Thoracic aorta (tissue), 2 donors: ENCODE data around the gene GATA2. TPM values are rescaled to one million over a fixed set of nuclear protein-coding genes. Genes with fewer than 3 reads are reported as not detected.

ENCODE experiments used
- ATAC-seq: fragments of 150-250 bp; one replicate; pipeline ENCODE4 v1.8.0; 2017; ENCODE audit warnings: low read depth; ENCODE audit not compliant: insufficient number of reproducible peaks, low FRiP score
- DNase-seq: peaks from one replicate; pipeline ENCODE4 v3.0.0-alpha.2; 2020; ENCODE audit warnings: low spot score
- H3K27ac ChIP-seq, 2 donors: fragments of 200-600 bp; sonication (generic); 1 replicate in 1 of 2; 2 replicates in 1 of 2; pipeline ENCODE4 v1.5.1; 2016; ENCODE audit warnings: mild to moderate bottlenecking in 2 of 2, moderate library complexity in 2 of 2
- H3K27me3 ChIP-seq: fragments of 200-600 bp; sonication (generic); replicated peaks from 2 replicates; pipeline ENCODE4 v1.6.0; 2016; ENCODE audit warnings: mild to moderate bottlenecking; ENCODE audit not compliant: insufficient read depth
- H3K36me3 ChIP-seq: fragments of 200-600 bp; sonication (generic); one replicate; pipeline ENCODE4 v1.5.1; 2016
- H3K4me1 ChIP-seq, 2 donors: fragments of 200-600 bp; sonication (generic); 1 replicate in 1 of 2; 2 replicates in 1 of 2; pipeline versions ENCODE4 v1.5.1 to v1.6.0; 2016; ENCODE audit warnings: low read depth in 2 of 2, mild to moderate bottlenecking in 1 of 2; ENCODE audit not compliant: control insufficient read depth in 1 of 2
- H3K4me3 ChIP-seq: fragments of 200-600 bp; sonication (generic); 2 replicates; pipeline ENCODE4 v1.5.1; 2016; ENCODE audit warnings: mild to moderate bottlenecking
- H3K9me3 ChIP-seq: fragments of 200-600 bp; sonication (generic); 2 replicates; pipeline ENCODE4 v1.5.1; 2016
- total RNA-seq, 2 donors: library from RNA; depleted of rRNA; stranded (reverse); fragments of >200 nt; gene quantifications; one replicate each; pipeline versions ENCODE4 v1.1.0 to v1.2.3, GENCODE V29; 2016
- TF ChIP-seq, protein P1 (sequence below): fragments of 200-600 bp; sonication (generic); IDR thresholded peaks from one replicate; pipeline ENCODE4 v1.5.1; 2019; ENCODE audit warnings: antibody characterized with exemption

GATA2 gene
- total RNA-seq, 2 donors from 2014 or later = 5.2 to 21.3 TPM

DNA sequence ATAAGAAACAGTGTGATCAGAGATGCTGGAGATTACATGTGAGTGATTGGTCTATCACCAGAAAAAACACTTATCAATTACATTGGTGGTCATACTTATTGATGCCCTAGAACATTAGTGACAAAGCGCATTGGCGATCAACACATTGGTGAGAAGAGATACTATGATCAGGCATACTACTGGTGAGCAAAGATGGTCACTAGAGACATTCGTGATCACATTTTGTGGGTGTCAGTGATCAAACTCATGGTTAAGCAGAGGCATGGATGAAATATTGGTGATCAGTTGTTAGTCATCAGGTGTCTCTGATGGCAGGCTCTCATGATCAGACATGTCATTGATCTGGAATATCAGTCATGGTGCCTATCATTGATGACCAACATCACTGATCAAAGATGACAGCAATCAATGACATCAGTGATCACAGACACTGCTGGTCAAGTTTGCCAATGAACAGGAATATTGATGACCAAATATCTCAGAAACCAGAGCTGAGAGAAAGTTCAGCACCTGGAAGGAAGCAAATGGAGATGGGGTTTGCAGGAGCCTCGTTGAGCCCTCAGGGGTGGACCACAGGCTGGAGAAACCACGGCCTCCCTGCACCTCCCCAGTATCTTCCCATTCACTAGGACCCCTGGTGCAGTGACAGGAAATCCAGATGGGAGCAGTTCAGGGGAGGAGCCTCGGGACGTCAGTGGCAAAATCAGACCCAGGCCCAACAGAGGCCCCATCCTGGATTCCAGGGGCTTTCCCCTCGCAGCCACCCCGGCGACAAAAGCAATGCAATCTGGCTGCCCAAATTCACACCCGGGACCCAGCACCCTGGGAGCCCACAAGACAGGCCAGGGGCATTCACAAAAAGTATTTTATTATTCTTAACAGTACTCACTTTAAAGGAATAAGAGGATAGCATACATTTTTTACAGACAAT, 14.2 kb downstream of the GATA2 start:
- TF ChIP-seq, protein P1, sequence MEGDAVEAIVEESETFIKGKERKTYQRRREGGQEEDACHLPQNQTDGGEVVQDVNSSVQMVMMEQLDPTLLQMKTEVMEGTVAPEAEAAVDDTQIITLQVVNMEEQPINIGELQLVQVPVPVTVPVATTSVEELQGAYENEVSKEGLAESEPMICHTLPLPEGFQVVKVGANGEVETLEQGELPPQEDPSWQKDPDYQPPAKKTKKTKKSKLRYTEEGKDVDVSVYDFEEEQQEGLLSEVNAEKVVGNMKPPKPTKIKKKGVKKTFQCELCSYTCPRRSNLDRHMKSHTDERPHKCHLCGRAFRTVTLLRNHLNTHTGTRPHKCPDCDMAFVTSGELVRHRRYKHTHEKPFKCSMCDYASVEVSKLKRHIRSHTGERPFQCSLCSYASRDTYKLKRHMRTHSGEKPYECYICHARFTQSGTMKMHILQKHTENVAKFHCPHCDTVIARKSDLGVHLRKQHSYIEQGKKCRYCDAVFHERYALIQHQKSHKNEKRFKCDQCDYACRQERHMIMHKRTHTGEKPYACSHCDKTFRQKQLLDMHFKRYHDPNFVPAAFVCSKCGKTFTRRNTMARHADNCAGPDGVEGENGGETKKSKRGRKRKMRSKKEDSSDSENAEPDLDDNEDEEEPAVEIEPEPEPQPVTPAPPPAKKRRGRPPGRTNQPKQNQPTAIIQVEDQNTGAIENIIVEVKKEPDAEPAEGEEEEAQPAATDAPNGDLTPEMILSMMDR = no peak
- Histone ChIP-seq H3K27me3 (peaks cover 6% of the 10 kb centered on the region), H3K9me3 (no peaks in the 10 kb centered on the region)

GRCh38 chr3:128476659-128477058, 16.3 kb downstream of the GATA2 start:
- H3K27me3 ChIP-seq = no peaks in the 10 kb centered on the region
- ATAC-seq = no peak
- no peaks in the 10 kb centered on the region for H3K36me3 ChIP-seq
- TF ChIP-seq, protein P1 = no peak
- H3K4me1 ChIP-seq = peaks cover 0 to 4% of the 10 kb centered on the region in 2 donors
- H3K4me3 ChIP-seq = no peak overlapping the region
- H3K9me3 ChIP-seq = no peaks in the 10 kb centered on the region
- no peak overlapping the region for H3K27ac ChIP-seq
- no peak for DNase-seq

More for the DNA sequence above, 14.2 kb downstream of the GATA2 start:
- no peak for ATAC-seq
- Histone ChIP-seq H3K36me3 (no peaks in the 10 kb centered on the region), H3K27ac (no peak overlapping the region), H3K4me1 (peaks cover 10 to 20% of the 10 kb centered on the region in 2 donors), H3K4me3 (no peak overlapping the region)
- no peak for DNase-seq

DNA sequence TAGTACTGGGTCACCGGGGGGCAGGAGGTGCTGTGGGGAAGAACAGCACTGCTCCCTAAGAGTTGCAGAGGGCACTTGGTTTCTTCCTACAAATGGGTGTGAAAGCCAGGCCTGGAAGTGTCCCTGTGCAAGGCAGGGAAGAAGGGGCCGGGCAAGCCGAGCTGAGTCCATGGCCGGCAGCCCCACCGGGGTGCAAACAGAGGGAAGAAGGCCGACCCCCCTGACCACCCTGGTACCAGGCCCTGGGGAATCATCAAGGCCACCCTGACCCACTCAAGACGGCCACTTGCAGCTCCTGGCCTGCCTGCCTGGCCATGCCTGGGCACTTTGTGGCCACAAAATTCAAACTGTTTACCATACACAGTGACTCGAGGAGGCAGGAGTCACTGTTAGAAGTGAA, 17.6 kb downstream of the GATA2 start:
- DNase-seq = no peak
- no peaks in the 10 kb centered on the region for H3K27me3 ChIP-seq
- no peaks in the 10 kb centered on the region for H3K4me1 ChIP-seq
- no peak for ATAC-seq
- H3K27ac ChIP-seq = no peak overlapping the region
- no peaks in the 10 kb centered on the region for H3K9me3 ChIP-seq
- TF ChIP-seq, protein P1 = no peak
- H3K36me3 ChIP-seq = no peaks in the 10 kb centered on the region
- H3K4me3 ChIP-seq = no peak overlapping the region

- Histone ChIP-seq H3K27me3 (no peaks in the 10 kb centered on the region), H3K4me1 (no peaks in the 10 kb centered on the region), H3K4me3 (no peak overlapping the region), H3K36me3 (no peaks in the 10 kb centered on the region), H3K9me3 (no peaks in the 10 kb centered on the region), H3K27ac (no peak overlapping the region)
- TF ChIP-seq, protein P1 = no peak
- DNase-seq (no peak), ATAC-seq (no peak)
These were observed 19.3 kb downstream of the GATA2 start for GRCh38 chr3:128473737-128474136.

DNA sequence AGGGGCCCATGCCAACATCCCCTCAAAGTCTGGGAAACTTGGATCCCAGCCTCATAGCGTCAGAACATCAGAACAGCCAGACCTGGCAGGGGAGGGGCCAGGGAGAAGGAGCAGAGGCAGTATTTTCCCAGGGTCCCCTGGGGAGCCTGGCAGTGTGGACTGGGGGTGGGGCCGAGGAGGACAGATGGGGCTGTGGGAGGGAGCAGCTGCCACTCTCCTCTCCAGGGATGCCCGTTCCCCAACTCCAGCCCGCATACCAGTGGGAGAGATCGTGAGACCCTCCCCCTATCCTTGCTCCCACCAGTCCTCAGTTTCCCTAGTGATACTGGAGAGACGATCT, 19.9 kb downstream of the GATA2 start:
- no peaks in the 10 kb centered on the region for H3K27me3 ChIP-seq
- DNase-seq = no peak
- no peak for ATAC-seq
- H3K36me3 ChIP-seq = no peaks in the 10 kb centered on the region
- H3K4me3 ChIP-seq = no peak overlapping the region
- no peaks in the 10 kb centered on the region for H3K9me3 ChIP-seq
- H3K27ac ChIP-seq = no peak overlapping the region
- TF ChIP-seq, protein P1 = no peak
- H3K4me1 ChIP-seq = no peaks in the 10 kb centered on the region
